HEK293T (cell line): ENCODE measurements around the gene STX10.

Experiments
- BHLHE40 ChIP-seq: fragments of 450-650 bp; IDR thresholded peaks from 2 replicates; pipeline ENCODE4 v1.6.1; 2016; ENCODE audit warnings: mild to moderate bottlenecking, moderate library complexity, borderline replicate concordance
- FOXA1 ChIP-seq: fragments of 450-650 bp; IDR thresholded peaks from 2 replicates; pipeline ENCODE4 v1.6.1; 2016; ENCODE audit warnings: mild to moderate bottlenecking
- SUZ12 ChIP-seq: fragments of 450-650 bp; IDR thresholded peaks from 2 replicates; pipeline ENCODE4 v1.6.1; 2016; ENCODE audit warnings: mild to moderate bottlenecking
- TARDBP ChIP-seq: fragments of 450-650 bp; IDR thresholded peaks from 2 replicates; pipeline ENCODE4 v1.6.1; 2016

DNA sequence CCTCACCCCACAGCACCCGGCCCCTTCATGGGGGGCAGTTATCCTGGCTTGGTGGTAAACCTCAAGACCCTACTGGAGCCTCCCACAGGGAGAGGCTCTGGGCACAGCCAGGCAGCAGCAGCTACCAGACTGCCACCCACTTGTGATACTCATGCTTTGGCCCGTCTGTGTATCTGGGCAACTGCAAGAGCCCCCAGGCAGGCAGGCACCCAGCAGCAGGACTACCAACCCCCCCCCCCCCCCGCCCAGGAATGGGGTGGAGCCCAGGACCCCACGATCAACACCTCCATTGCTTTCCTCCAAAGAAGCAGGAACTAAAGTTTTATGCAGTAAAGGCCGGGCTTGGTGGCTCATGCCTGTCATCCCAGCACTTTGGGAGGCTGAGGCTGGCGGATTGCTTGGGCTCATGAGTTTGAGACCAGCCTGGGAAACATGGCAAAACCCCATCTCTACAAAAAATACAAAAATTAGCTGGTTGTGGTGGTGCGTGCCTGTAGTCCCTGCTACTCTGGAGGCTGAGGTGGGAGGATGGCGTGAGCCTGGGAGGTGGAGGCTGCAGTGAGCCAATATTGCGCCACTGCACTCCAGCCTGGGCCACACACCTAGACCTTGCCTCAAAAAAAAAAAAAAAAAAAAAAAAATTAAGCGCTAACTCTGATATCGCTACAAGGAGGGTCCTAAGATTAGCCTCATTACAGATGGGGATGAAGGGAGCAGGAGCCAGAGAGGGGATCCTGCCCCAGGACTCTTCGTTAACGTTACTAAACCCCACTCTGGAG is 46.4 kb downstream of the STX10 start:
- TF ChIP-seq BHLHE40: no peak
- TF ChIP-seq SUZ12: no peak
- TF ChIP-seq TARDBP: no peak
- TF ChIP-seq FOXA1: no peak
